Type B pancreatic cell (in vitro differentiated cells): ENCODE data around the gene B3GNT9. TPM values are rescaled to one million over a fixed set of nuclear protein-coding genes. Genes with fewer than 3 reads are reported as not detected.
A peak's percentile ranks its signal among the peaks of the same experiment; 100 is the strongest.

Experiments used
- DNase-seq: peaks from one replicate; pipeline ENCODE4 v3.0.0; 2021; ENCODE audit warnings: mixed read lengths; ENCODE audit not compliant: unreplicated experiment; ENCODE audit errors: extremely low spot score
- H3K27ac Mint-ChIP-seq: 2 replicates; pipeline ENCODE4 v1.8.0; 2021; ENCODE audit warnings: mild to moderate bottlenecking, mixed read lengths
- H3K27me3 Mint-ChIP-seq: 2 replicates; pipeline ENCODE4 v1.8.0; 2021; ENCODE audit warnings: mixed read lengths
- H3K36me3 Mint-ChIP-seq: 2 replicates; pipeline ENCODE4 v1.8.0; 2021; ENCODE audit warnings: mixed read lengths
- H3K4me1 Mint-ChIP-seq: one replicate; pipeline ENCODE4 v1.8.0; 2021; ENCODE audit warnings: mixed read lengths; ENCODE audit not compliant: unreplicated experiment
- H3K4me3 Mint-ChIP-seq: 2 replicates; pipeline ENCODE4 v1.8.0; 2021; ENCODE audit warnings: mild to moderate bottlenecking, mixed read lengths
- H3K9me3 Mint-ChIP-seq: 2 replicates; pipeline ENCODE4 v1.8.0; 2021; ENCODE audit warnings: mixed read lengths
- total RNA-seq: library from RNA; stranded (reverse); gene quantifications from 2 replicates; pipeline ENCODE4 v1.2.1, GENCODE V29; 2021; ENCODE audit warnings: low replicate concordance
- TF ChIP-seq, protein P1 (sequence below): fragments of 200-600 bp; sonication (generic); conservative IDR thresholded peaks from 2 replicates; pipeline ENCODE4 v1.5.0; 2021; ENCODE audit warnings: antibody characterized with exemption, mild to moderate bottlenecking

The B3GNT9 gene
- total RNA-seq, 1 donor from 2014 or later, result 11.0 TPM

DNA sequence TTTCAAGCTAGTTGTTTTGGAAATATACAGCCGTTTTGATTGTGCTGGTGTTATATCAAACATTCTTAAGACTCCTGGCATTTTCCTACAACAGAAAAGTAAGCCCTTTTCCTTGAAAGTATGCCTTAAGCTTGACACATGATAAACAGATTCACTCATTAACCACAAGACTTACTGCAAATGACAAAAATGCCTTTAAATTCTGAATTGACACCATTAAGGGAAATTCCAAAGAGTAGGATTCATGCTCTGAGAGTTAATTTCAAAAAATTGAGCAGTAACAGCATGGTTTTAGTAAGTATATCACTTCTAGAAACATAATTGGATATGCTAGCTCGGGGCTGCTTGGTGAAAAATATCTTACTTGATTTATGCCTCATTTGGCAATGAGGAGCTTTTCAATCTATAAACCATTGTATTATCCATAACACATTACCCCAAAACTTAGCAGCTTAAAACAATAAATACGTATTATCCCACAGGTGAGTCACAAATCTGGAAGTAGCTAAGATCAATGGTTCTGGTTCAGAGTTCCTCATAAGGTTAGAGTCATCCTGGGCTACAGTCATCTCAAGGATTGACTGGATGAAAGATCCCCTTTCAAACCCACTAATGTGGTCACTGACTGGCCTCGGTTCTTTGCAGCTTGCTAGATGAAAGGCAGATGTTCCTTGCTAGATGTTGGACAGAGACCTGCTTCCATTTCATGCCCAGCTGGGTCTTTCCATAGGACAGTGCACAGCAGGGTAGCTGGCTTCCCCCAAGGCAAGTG is 49.3 kb downstream of the B3GNT9 start:
- H3K27ac Mint-ChIP-seq, result no peak overlapping the region
- peaks cover 9% of the 10 kb centered on the region for H3K4me1 Mint-ChIP-seq
- no peak overlapping the region for H3K4me3 Mint-ChIP-seq
- no peaks in the 10 kb centered on the region for H3K9me3 Mint-ChIP-seq
- TF ChIP-seq, protein P1, sequence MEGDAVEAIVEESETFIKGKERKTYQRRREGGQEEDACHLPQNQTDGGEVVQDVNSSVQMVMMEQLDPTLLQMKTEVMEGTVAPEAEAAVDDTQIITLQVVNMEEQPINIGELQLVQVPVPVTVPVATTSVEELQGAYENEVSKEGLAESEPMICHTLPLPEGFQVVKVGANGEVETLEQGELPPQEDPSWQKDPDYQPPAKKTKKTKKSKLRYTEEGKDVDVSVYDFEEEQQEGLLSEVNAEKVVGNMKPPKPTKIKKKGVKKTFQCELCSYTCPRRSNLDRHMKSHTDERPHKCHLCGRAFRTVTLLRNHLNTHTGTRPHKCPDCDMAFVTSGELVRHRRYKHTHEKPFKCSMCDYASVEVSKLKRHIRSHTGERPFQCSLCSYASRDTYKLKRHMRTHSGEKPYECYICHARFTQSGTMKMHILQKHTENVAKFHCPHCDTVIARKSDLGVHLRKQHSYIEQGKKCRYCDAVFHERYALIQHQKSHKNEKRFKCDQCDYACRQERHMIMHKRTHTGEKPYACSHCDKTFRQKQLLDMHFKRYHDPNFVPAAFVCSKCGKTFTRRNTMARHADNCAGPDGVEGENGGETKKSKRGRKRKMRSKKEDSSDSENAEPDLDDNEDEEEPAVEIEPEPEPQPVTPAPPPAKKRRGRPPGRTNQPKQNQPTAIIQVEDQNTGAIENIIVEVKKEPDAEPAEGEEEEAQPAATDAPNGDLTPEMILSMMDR, result no peak
- DNase-seq, result no peak
- no peaks in the 10 kb centered on the region for H3K27me3 Mint-ChIP-seq
- H3K36me3 Mint-ChIP-seq, result peaks cover 3% of the 10 kb centered on the region

DNA sequence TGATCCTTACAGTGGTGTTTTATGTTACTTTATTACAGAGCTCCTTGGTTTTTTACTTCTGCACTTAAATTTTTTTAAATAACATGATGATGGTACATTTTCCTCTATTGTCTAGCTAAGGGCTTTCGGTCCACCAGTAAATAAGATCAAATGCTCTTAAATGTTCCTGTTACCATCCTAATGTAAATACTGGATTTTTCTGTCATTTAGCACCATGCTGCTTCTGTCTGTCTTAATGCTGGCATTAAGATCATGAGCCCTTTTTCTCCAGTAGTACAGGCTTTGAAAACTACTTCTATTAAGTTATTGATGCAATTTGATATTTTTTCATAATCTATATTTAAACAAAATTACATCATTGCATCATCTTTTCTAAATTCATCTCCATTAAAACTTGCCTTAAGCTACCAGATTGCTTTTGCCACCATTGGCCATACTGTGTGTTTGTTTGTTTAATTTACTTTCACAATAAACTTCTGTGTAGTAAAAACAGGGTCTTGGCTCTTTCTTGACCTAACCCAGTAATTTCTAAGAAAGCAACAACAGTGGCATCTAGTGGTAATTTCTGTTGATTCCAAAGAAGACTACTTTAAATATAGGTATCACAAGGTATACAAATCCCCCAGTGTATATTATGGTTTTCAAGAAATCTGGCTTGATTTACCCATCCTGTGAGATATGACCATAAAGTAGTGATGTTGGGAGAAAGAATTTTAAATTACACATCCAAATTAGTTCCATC is 50.1 kb downstream of the B3GNT9 start:
- H3K27ac Mint-ChIP-seq, result no peak overlapping the region
- H3K9me3 Mint-ChIP-seq, result no peaks in the 10 kb centered on the region
- TF ChIP-seq, protein P1, result peak; percentile 53
- DNase-seq, result no peak
- peaks cover 9% of the 10 kb centered on the region for H3K4me1 Mint-ChIP-seq
- H3K36me3 Mint-ChIP-seq, result peaks cover 3% of the 10 kb centered on the region
- no peaks in the 10 kb centered on the region for H3K27me3 Mint-ChIP-seq
- H3K4me3 Mint-ChIP-seq, result no peak overlapping the region

DNA sequence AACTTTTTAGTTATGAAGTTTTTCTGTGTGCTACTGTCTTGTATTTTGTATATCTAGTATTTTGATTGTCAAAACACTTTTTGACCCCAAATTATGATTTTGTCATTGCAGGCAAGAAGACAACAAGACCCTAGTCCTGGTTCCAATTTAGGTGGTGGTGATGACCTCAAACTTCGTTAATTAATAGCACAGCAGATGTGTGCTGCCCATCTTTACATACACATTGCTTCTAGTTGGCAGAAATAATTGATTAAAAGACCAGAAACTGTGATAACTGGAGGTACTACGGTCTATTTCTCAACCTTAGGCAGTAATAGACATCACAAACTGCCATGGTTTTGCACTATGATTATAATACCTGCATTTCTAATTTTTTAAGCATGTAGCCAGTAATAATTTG is 52.2 kb downstream of the B3GNT9 start:
- no peak for DNase-seq
- no peaks in the 10 kb centered on the region for H3K4me1 Mint-ChIP-seq
- H3K36me3 Mint-ChIP-seq, result peaks cover 3% of the 10 kb centered on the region
- H3K9me3 Mint-ChIP-seq, result no peaks in the 10 kb centered on the region
- no peaks in the 10 kb centered on the region for H3K27me3 Mint-ChIP-seq
- no peak overlapping the region for H3K27ac Mint-ChIP-seq
- TF ChIP-seq, protein P1, result no peak
- H3K4me3 Mint-ChIP-seq, result no peak overlapping the region

Other genes starting within 250 kb of the B3GNT9 start
- gene CDH16, start 232.1 kb downstream of the B3GNT9 start, total RNA-seq, result 0.55 and 1.7 TPM in 2 replicates
- 1.3 and 2.5 TPM in 2 replicates for gene RRAD, start 225.5 kb downstream of the B3GNT9 start, total RNA-seq
- 71.3 and 74.2 TPM in 2 replicates for gene CIAO2B, start 216.6 kb downstream of the B3GNT9 start, total RNA-seq
- 44.9 and 54.1 TPM in 2 replicates for gene CES2, start 215.5 kb downstream of the B3GNT9 start, total RNA-seq
- gene CES3, start 189.7 kb downstream of the B3GNT9 start, total RNA-seq, result 0.48 and 1.1 TPM in 2 replicates
- gene CES4A, start 162.4 kb downstream of the B3GNT9 start, total RNA-seq, result 11.5 and 13.9 TPM in 2 replicates
- gene CBFB, start 121.8 kb downstream of the B3GNT9 start, total RNA-seq, result 48.8 and 77.1 TPM in 2 replicates
- gene PHAF1, start 41.1 kb downstream of the B3GNT9 start, total RNA-seq, result 22.8 and 26.8 TPM in 2 replicates
- 6.2 and 14.8 TPM in 2 replicates for gene TRADD, start 8.9 kb upstream of the B3GNT9 start, total RNA-seq
- 4.5 and 9.2 TPM in 2 replicates for gene FBXL8, start 9.0 kb upstream of the B3GNT9 start, total RNA-seq
- 10.4 and 11.1 TPM in 2 replicates for gene HSF4, start 13.7 kb upstream of the B3GNT9 start, total RNA-seq
- gene NOL3, start 19.5 kb upstream of the B3GNT9 start, total RNA-seq, result 8.4 and 17.5 TPM in 2 replicates
- gene MATCAP1, start 33.0 kb upstream of the B3GNT9 start, total RNA-seq, result 43.5 and 77.8 TPM in 2 replicates
- 0.41 and 0.86 TPM in 2 replicates for gene EXOC3L1, start 39.1 kb upstream of the B3GNT9 start, total RNA-seq
- 68.8 and 84.5 TPM in 2 replicates for gene E2F4, start 41.2 kb upstream of the B3GNT9 start, total RNA-seq
- 9.6 and 19.8 TPM in 2 replicates for gene ELMO3, start 48.1 kb upstream of the B3GNT9 start, total RNA-seq
- gene TMEM208, start 76.1 kb upstream of the B3GNT9 start, total RNA-seq, result 49.2 and 64.4 TPM in 2 replicates
- 15.2 and 34.7 TPM in 2 replicates for gene FHOD1, start 96.5 kb upstream of the B3GNT9 start, total RNA-seq
- gene SLC9A5, start 98.0 kb upstream of the B3GNT9 start, total RNA-seq, result 1.0 and 4.4 TPM in 2 replicates
- gene PLEKHG4, start 128.5 kb upstream of the B3GNT9 start, total RNA-seq, result 2.9 and 3.8 TPM in 2 replicates
- 0.56 TPM in 1 of 2 replicates, not detected in the other for gene KCTD19, start 175.7 kb upstream of the B3GNT9 start, total RNA-seq
- gene LRRC36, start 175.8 kb upstream of the B3GNT9 start, total RNA-seq, result 0.38 and 1.1 TPM in 2 replicates
- 39.3 and 44.5 TPM in 2 replicates for gene TPPP3, start 242.5 kb upstream of the B3GNT9 start, total RNA-seq